Inferior parietal cortex (tissue), 1 donor: ENCODE measurements around the gene IGSF21.
"Not testable (repeated sequence)": the region's sequence is repeated elsewhere in the genome, so short reads cannot be mapped to it uniquely, and the experiment has no call there.

Experiments used
- DNase-seq: peaks from one replicate; pipeline ENCODE4 v3.0.0-alpha.2; 2016; ENCODE audit errors: extremely low spot score

The IGSF21 gene

GRCh38 chr1:18357622-18358230 is 250.1 kb downstream of the IGSF21 start:
- no peak for DNase-seq

GRCh38 chr1:18358600-18358999 is 251.0 kb downstream of the IGSF21 start:
- no peak for DNase-seq

- no peak for DNase-seq
Observed at GRCh38 chr1:18360251-18360650, 252.7 kb downstream of the IGSF21 start.

- no peak for DNase-seq
Observed at GRCh38 chr1:18362150-18362549, 254.6 kb downstream of the IGSF21 start.

GRCh38 chr1:18363436-18363835 is 255.8 kb downstream of the IGSF21 start:
- no peak for DNase-seq

GRCh38 chr1:18365099-18365705 is 257.6 kb downstream of the IGSF21 start:
- no peak for DNase-seq

GRCh38 chr1:18372505-18372904 is 264.9 kb downstream of the IGSF21 start:
- not testable (repeated sequence) for DNase-seq

- DNase-seq: no peak
Observed at GRCh38 chr1:18373151-18373550, 265.6 kb downstream of the IGSF21 start.

- DNase-seq: no peak
Observed at GRCh38 chr1:18373882-18374493, 266.4 kb downstream of the IGSF21 start.

GRCh38 chr1:18376661-18377060 is 269.1 kb downstream of the IGSF21 start:
- DNase-seq: no peak

GRCh38 chr1:18380288-18380687 is 272.7 kb downstream of the IGSF21 start:
- DNase-seq: no peak

GRCh38 chr1:18384059-18384458 is 276.5 kb downstream of the IGSF21 start:
- DNase-seq: no peak

- no peak for DNase-seq
Observed at GRCh38 chr1:18384471-18384870, 276.9 kb downstream of the IGSF21 start.

- no peak for DNase-seq
Observed at GRCh38 chr1:18385239-18385790, 277.7 kb downstream of the IGSF21 start.

- DNase-seq: no peak
Observed at GRCh38 chr1:18386591-18386990, 279.0 kb downstream of the IGSF21 start.

- DNase-seq: no peak
Observed at GRCh38 chr1:18387307-18387706, 279.7 kb downstream of the IGSF21 start.

GRCh38 chr1:18390953-18391352 is 283.4 kb downstream of the IGSF21 start:
- DNase-seq: no peak

GRCh38 chr1:18394563-18395156 is 287.1 kb downstream of the IGSF21 start:
- no peak for DNase-seq

GRCh38 chr1:18396247-18396980 is 288.8 kb downstream of the IGSF21 start:
- DNase-seq: no peak

- no peak for DNase-seq
Observed at GRCh38 chr1:18397641-18398040, 290.0 kb downstream of the IGSF21 start.

- no peak for DNase-seq
Observed at GRCh38 chr1:18398791-18399530, 291.4 kb downstream of the IGSF21 start.
